Measurements from ENCODE around the gene DOCK11.

DOCK11 gene

DNA sequence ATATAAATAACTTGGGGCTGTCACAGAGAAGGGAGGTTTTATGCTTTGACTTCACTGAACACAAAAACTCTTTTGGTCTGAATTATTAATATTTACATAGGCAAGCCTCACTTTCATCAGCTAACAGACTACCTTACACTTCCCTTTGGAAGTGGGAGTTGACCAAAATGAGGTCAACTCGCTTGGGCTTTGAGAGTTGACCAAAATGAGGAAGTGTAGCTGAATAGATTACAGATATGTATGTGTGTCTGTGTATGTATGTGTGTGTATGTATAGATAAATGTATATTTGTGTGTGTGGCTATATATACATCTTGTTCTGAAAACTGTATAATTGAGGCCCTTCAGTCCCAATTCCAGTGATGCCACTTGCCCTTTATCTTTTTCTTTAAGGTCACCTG is 118.5 kb downstream of the DOCK11 start:
- no peaks in the 10 kb centered on the region for H3K36me3 ChIP-seq (ENCODE audit: insufficient read depth, low read length)
- no peak overlapping the region for H3K4me3 ChIP-seq (ENCODE audit: low read length)
- H3K9ac ChIP-seq (ENCODE audit: low read depth, low read length) = no peak overlapping the region
- no peaks in the 10 kb centered on the region for H3K9me3 ChIP-seq (replicated peaks; ENCODE audit: low read length)
- no peaks in the 10 kb centered on the region for H3K4me1 ChIP-seq (ENCODE audit: control insufficient read depth, insufficient read depth, low read length)
- H3K27me3 ChIP-seq (ENCODE audit: control insufficient read depth, insufficient read depth, low read length) = no peaks in the 10 kb centered on the region
- no peak overlapping the region for H3K4me2 ChIP-seq (ENCODE audit: low read length)

DNA sequence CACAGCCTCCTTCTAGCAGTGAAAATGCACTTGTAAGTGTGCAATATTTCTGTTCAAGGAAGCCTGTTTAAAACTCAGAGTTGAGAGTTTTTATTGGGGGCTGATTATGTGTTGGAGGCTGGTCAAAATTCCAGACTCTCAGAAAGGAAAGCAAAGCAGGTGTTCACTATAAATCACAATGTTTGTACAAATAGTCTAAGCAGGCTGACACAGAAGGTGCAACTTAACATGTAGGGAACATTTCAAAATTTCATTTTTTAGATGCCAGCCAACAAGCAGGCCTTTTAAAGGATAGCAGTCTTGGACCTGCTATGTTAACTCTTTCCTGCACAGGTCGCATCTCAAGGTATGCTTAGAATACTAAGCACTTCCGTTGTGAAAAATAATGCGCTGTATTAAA is 119.5 kb downstream of the DOCK11 start:
- Histone ChIP-seq H3K27me3 (ENCODE audit: control insufficient read depth, insufficient read depth, low read length) (no peaks in the 10 kb centered on the region), H3K9me3 (replicated peaks; ENCODE audit: low read length) (no peaks in the 10 kb centered on the region), H3K4me2 (ENCODE audit: low read length) (no peak overlapping the region), H3K4me1 (ENCODE audit: control insufficient read depth, insufficient read depth, low read length) (no peaks in the 10 kb centered on the region), H3K36me3 (ENCODE audit: insufficient read depth, low read length) (no peaks in the 10 kb centered on the region), H3K9ac (ENCODE audit: low read depth, low read length) (no peak overlapping the region), H3K4me3 (ENCODE audit: low read length) (no peak overlapping the region)

DNA sequence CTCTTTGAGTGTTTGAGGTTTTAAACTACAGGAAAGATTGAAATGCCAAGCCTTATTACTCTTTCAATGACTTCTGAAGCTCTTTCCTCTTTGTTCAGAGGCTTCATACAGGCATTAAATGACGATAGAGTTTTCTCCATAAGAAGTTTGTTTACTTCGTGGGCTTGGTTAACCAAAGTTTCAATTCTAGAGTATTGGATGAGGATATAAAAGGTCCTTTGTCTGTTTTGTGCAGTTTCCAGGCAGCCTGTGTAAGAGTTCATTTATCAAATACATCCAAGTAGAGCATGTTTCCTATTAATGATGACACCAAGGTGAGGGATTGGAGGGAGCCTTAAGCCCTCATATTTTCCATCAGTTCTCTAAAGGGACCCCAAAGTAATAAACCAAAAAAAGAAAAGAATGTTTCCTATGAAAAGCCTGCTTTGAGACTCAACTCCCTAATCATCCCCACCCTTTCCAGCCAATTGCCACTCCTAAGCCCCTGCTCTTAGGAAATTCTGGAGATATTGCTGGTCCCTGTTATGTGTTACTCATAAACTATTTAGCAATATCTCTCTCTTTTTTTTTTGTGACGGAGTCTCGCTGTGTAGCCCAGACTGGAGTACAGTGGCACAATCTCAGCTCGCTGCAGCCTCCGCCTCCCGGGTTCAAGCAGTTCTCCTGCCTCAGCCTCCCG is 125.6 kb downstream of the DOCK11 start:
- Histone ChIP-seq H3K4me2 (ENCODE audit: low read length) (no peak overlapping the region), H3K36me3 (ENCODE audit: insufficient read depth, low read length) (no peaks in the 10 kb centered on the region), H3K9ac (ENCODE audit: low read depth, low read length) (no peak overlapping the region), H3K4me1 (ENCODE audit: control insufficient read depth, insufficient read depth, low read length) (no peaks in the 10 kb centered on the region), H3K27me3 (ENCODE audit: control insufficient read depth, insufficient read depth, low read length) (no peaks in the 10 kb centered on the region), H3K4me3 (ENCODE audit: low read length) (no peak overlapping the region), H3K9me3 (replicated peaks; ENCODE audit: low read length) (no peaks in the 10 kb centered on the region)

DNA sequence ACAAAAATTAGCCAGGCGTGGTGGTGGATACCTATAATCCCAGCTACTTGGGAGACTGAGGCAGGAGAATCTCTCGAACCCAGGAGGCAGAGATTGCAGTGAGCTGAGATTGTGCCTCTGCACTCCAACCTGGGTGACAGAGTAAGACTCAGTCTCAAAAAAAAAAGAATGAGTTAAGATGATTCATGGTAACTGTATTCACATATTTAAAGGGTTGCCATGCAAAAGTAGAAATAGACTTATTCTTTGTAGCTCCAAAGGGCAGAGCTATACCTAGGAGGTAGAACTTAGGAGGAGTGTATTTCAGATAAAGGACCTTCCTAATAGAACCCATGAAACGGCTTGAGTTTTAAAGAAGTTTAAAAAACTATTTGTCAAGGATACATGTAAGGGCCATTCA is 127.4 kb downstream of the DOCK11 start:
- no peaks in the 10 kb centered on the region for H3K4me1 ChIP-seq (ENCODE audit: control insufficient read depth, insufficient read depth, low read length)
- no peak overlapping the region for H3K9ac ChIP-seq (ENCODE audit: low read depth, low read length)
- no peak overlapping the region for H3K4me3 ChIP-seq (ENCODE audit: low read length)
- H3K27me3 ChIP-seq (ENCODE audit: control insufficient read depth, insufficient read depth, low read length) = no peaks in the 10 kb centered on the region
- no peaks in the 10 kb centered on the region for H3K9me3 ChIP-seq (replicated peaks; ENCODE audit: low read length)
- peaks cover 5% of the 10 kb centered on the region for H3K36me3 ChIP-seq (ENCODE audit: insufficient read depth, low read length)
- no peak overlapping the region for H3K4me2 ChIP-seq (ENCODE audit: low read length)

DNA sequence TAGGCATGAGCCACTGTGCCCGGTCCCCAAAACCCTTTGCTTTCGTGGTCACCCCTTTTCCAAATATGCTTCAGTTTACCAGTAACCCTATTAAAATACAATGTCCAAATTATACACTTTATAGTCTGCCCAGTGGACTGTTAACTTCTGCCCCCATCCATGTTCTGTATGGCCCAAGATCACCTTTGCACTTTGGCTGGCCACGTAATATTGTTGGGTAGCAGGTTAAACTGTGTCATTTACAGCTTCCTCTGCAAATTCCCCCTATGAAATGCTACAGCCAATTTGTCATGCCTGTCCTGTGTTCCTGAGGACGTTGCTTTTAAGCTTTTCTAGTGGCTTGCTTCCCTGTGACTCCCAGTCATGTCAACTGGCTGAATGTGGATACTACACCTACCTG is 130.7 kb downstream of the DOCK11 start:
- H3K4me3 ChIP-seq (ENCODE audit: low read length) = no peak overlapping the region
- H3K36me3 ChIP-seq (ENCODE audit: insufficient read depth, low read length) = peaks cover 5% of the 10 kb centered on the region

DNA sequence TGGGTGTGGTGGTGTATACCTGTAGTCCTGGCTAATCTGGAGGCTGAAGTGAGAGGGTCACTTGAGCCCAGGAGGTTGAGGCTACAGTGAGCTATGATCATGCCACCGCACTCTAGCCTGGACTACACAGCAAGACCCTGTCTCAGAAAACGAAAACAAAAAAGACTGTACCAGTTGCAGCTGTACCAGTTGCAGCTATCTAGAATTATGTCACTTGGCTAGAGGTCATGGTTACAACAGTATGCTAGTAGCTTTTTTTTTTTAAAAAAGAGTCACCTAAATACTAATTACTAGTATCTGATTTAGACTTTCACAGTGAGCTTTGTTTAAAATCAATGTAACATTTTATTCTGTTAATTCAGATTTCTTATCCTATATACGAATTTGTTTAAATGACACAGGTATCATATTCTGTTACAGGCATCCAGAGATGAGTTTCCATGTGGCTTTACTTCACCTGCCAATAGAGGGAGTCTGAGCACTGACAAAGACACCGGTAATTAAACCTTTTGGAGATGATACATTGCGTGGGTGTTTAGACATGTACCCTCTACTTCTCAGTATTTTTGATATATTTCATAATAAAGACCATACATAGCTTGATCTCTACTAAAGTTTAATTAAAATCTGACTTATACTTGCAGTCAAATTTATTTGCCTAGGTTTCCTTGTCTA is 131.6 kb downstream of the DOCK11 start:
- Histone ChIP-seq H3K4me1 (ENCODE audit: control insufficient read depth, insufficient read depth, low read length) (no peaks in the 10 kb centered on the region), H3K27me3 (ENCODE audit: control insufficient read depth, insufficient read depth, low read length) (no peaks in the 10 kb centered on the region), H3K9me3 (replicated peaks; ENCODE audit: low read length) (no peaks in the 10 kb centered on the region), H3K9ac (ENCODE audit: low read depth, low read length) (no peak overlapping the region), H3K36me3 (ENCODE audit: insufficient read depth, low read length) (peaks cover 5% of the 10 kb centered on the region), H3K4me2 (ENCODE audit: low read length) (no peak overlapping the region), H3K4me3 (ENCODE audit: low read length) (no peak overlapping the region)

More for the DNA sequence above, 130.7 kb downstream of the DOCK11 start:
- Histone ChIP-seq H3K9ac (ENCODE audit: low read depth, low read length) (no peak overlapping the region), H3K27me3 (ENCODE audit: control insufficient read depth, insufficient read depth, low read length) (no peaks in the 10 kb centered on the region), H3K4me2 (ENCODE audit: low read length) (no peak overlapping the region), H3K4me1 (ENCODE audit: control insufficient read depth, insufficient read depth, low read length) (no peaks in the 10 kb centered on the region), H3K9me3 (replicated peaks; ENCODE audit: low read length) (no peaks in the 10 kb centered on the region)

DNA sequence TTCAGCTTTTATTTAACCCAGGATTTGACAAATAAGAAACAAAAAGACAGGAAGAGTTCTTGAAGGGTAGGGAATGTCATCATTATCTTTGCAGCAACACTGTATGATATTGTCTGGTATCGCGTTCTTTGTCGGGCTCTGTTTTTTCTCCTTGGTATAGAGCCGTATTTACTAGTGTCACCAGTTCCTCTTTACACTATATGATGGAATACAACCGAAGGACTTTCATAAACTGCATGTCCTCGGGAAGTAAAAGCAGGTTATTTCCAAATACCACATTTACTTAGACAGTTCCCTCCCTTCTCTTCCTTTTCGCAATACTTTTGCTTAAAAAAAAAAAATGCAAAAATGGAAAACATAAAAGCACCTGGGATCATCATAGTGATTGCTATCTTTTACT is 135.2 kb downstream of the DOCK11 start:
- no peak overlapping the region for H3K4me3 ChIP-seq (ENCODE audit: low read length)
- H3K36me3 ChIP-seq (ENCODE audit: insufficient read depth, low read length) = peaks cover 5% of the 10 kb centered on the region
- no peaks in the 10 kb centered on the region for H3K27me3 ChIP-seq (ENCODE audit: control insufficient read depth, insufficient read depth, low read length)
- no peak overlapping the region for H3K9ac ChIP-seq (ENCODE audit: low read depth, low read length)
- H3K4me1 ChIP-seq (ENCODE audit: control insufficient read depth, insufficient read depth, low read length) = no peaks in the 10 kb centered on the region
- no peaks in the 10 kb centered on the region for H3K9me3 ChIP-seq (replicated peaks; ENCODE audit: low read length)
- no peak overlapping the region for H3K4me2 ChIP-seq (ENCODE audit: low read length)

DNA sequence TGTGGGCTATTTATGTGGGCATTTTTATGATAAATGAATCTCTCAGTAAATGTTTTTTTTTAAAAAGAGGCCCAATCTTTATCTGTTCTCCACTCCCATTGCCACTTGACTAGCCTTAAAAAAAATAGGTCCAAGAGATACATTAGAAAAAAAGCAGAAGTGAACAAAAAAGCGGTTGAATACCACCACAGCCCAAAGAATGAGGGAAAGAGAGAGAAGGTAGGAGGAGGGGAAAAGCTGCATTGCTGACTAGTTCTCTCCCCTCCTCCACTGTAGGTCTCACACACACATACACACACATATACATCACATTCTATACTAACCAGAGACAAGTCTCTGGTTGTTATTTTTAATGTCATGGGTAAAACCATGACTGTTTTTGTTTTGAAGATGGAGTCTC is 136.0 kb downstream of the DOCK11 start:
- Histone ChIP-seq H3K36me3 (ENCODE audit: insufficient read depth, low read length) (peaks cover 2% of the 10 kb centered on the region), H3K4me3 (ENCODE audit: low read length) (no peak overlapping the region), H3K9ac (ENCODE audit: low read depth, low read length) (no peak overlapping the region), H3K4me2 (ENCODE audit: low read length) (no peak overlapping the region), H3K27me3 (ENCODE audit: control insufficient read depth, insufficient read depth, low read length) (no peaks in the 10 kb centered on the region), H3K4me1 (ENCODE audit: control insufficient read depth, insufficient read depth, low read length) (no peaks in the 10 kb centered on the region), H3K9me3 (replicated peaks; ENCODE audit: low read length) (no peaks in the 10 kb centered on the region)

DNA sequence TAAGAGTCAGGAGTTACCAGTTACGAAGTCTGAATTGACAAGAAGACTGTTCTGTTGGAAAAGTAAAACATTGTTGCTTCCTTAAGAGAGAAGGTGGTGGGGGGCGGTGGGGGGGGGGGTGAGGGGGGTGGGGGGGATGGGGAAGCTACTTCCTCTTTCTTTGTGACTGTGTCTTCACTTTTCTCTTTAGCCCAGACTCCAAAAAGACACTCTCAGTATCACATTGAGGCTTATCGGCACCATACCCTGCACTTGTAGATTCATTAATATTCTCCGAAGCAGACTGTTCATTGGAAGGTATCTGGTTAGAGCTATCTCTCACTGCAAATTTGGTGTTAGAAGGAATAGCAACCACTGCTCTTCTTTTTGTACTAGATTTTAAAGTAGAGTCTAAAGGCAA is 137.2 kb downstream of the DOCK11 start:
- H3K4me1 ChIP-seq (ENCODE audit: control insufficient read depth, insufficient read depth, low read length) = no peaks in the 10 kb centered on the region
- no peaks in the 10 kb centered on the region for H3K27me3 ChIP-seq (ENCODE audit: control insufficient read depth, insufficient read depth, low read length)
- no peak overlapping the region for H3K4me2 ChIP-seq (ENCODE audit: low read length)
- H3K9me3 ChIP-seq (replicated peaks; ENCODE audit: low read length) = no peaks in the 10 kb centered on the region
- no peak overlapping the region for H3K4me3 ChIP-seq (ENCODE audit: low read length)
- no peaks in the 10 kb centered on the region for H3K36me3 ChIP-seq (ENCODE audit: insufficient read depth, low read length)
- no peak overlapping the region for H3K9ac ChIP-seq (ENCODE audit: low read depth, low read length)

DNA sequence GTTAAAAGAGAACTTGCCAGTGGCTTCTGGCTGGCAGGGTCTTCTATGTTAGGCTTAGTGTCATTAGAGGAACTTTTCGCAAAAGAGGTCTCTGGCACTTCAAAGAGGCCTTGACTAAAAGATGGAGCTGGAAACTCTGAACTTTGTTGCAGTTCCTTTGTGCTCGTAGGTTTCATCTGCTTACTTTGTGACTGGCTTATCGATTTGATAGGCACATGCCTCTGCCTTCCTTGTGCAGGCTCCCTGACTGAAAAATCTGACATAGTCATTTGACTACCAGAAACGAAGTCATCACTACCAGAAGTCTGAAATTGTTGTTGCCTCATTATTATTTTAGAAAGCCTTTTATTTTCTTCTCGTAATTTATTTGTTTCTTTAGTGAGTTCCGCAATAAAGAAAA is 137.9 kb downstream of the DOCK11 start:
- no peak overlapping the region for H3K4me2 ChIP-seq (ENCODE audit: low read length)
- no peaks in the 10 kb centered on the region for H3K4me1 ChIP-seq (ENCODE audit: control insufficient read depth, insufficient read depth, low read length)
- no peaks in the 10 kb centered on the region for H3K27me3 ChIP-seq (ENCODE audit: control insufficient read depth, insufficient read depth, low read length)
- no peak overlapping the region for H3K9ac ChIP-seq (ENCODE audit: low read depth, low read length)
- H3K4me3 ChIP-seq (ENCODE audit: low read length) = no peak overlapping the region
- no peaks in the 10 kb centered on the region for H3K36me3 ChIP-seq (ENCODE audit: insufficient read depth, low read length)
- no peaks in the 10 kb centered on the region for H3K9me3 ChIP-seq (replicated peaks; ENCODE audit: low read length)

DNA sequence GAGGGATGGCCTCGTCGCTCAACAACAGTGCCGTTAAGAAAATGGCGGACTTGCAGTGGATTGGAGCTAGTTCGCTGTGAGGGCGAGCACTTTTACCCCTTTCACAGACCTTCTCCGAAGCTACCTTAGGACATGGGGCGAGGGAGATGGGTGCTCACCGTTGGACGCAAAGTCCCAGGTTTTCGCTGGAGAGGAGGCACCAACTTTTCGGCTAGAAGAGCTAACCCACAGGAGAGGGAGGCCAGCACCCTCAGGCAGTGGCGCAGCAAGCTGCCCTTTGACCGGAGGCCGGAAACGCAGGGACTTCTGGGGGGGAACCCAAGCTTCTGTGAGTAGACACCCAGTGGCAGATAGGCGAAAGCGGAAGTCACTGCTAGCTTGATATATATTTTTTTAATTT is 138.7 kb downstream of the DOCK11 start:
- no peak overlapping the region for H3K4me3 ChIP-seq (ENCODE audit: low read length)
- H3K27me3 ChIP-seq (ENCODE audit: control insufficient read depth, insufficient read depth, low read length) = no peaks in the 10 kb centered on the region
- no peak overlapping the region for H3K4me2 ChIP-seq (ENCODE audit: low read length)
- no peak overlapping the region for H3K9ac ChIP-seq (ENCODE audit: low read depth, low read length)
- no peaks in the 10 kb centered on the region for H3K36me3 ChIP-seq (ENCODE audit: insufficient read depth, low read length)
- H3K9me3 ChIP-seq (replicated peaks; ENCODE audit: low read length) = no peaks in the 10 kb centered on the region
- no peaks in the 10 kb centered on the region for H3K4me1 ChIP-seq (ENCODE audit: control insufficient read depth, insufficient read depth, low read length)

DNA sequence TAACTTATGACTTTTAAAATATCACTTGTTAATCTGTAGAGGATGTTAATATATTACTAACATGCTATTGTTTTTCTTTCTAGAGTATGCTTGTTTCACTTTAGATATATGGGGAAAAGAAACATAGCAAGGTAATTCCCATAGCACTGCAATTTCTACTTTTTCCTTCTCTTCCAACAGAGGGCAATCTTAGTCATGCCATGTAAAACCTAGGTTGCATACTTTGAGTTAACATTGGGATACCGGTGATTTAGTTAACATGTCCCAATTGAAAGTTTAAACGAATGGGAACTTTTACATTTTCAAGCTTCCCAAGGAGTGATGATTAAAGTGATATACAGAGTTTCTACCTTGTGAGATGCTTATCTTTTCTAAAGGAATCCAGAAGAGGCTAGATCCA is 142.4 kb downstream of the DOCK11 start:
- Histone ChIP-seq H3K4me2 (ENCODE audit: low read length) (no peak overlapping the region), H3K9ac (ENCODE audit: low read depth, low read length) (no peak overlapping the region), H3K27me3 (ENCODE audit: control insufficient read depth, insufficient read depth, low read length) (no peaks in the 10 kb centered on the region), H3K36me3 (ENCODE audit: insufficient read depth, low read length) (no peaks in the 10 kb centered on the region), H3K4me1 (ENCODE audit: control insufficient read depth, insufficient read depth, low read length) (no peaks in the 10 kb centered on the region), H3K9me3 (replicated peaks; ENCODE audit: low read length) (no peaks in the 10 kb centered on the region), H3K4me3 (ENCODE audit: low read length) (no peak overlapping the region)

Data from skeletal muscle satellite cell (primary cell).